Activated CD8-positive, alpha-beta T cell treated with anti-CD3 and anti-CD28 coated beads for 36 hours (primary cell): Measurements from ENCODE around the gene FOLR2. TPM values are rescaled to one million over a fixed set of nuclear protein-coding genes. Genes with fewer than 3 reads are reported as not detected.

ENCODE experiments used
- ATAC-seq: fragments of 200-7000 bp; cut with Tn5 transposase; one replicate; pipeline ENCODE4 v1.10.0; 2021; ENCODE audit warnings: mild to moderate bottlenecking, moderate library complexity
- CTCF ChIA-PET: fragments of 350-600 bp; sonication (Branson Sonifier 250); formaldehyde crosslinking; loops from one replicate; lab custom pipeline; 2021; ENCODE audit warnings: antibody characterized with exemption; lab: Charles Lee
- POLR2A ChIA-PET: fragments of 350-600 bp; sonication (Branson Sonifier 250); formaldehyde crosslinking; loops from one replicate; lab custom pipeline; 2021; ENCODE audit warnings: antibody characterized with exemption; lab: Charles Lee
- DNase-seq: peaks from one replicate; pipeline ENCODE4 v3.0.0-alpha.2; 2020
- H3K27ac Mint-ChIP-seq: one replicate; pipeline ENCODE4 v1.8.0; 2021; ENCODE audit warnings: mild to moderate bottlenecking, mixed read lengths
- H3K27me3 Mint-ChIP-seq: one replicate; pipeline ENCODE4 v1.8.0; 2021; ENCODE audit warnings: mixed read lengths
- H3K36me3 Mint-ChIP-seq: one replicate; pipeline ENCODE4 v1.8.0; 2021; ENCODE audit warnings: low read depth, mixed read lengths
- H3K4me1 Mint-ChIP-seq: one replicate; pipeline ENCODE4 v1.8.0; 2021; ENCODE audit warnings: low read depth, mixed read lengths
- H3K4me3 Mint-ChIP-seq: one replicate; pipeline ENCODE4 v1.8.0; 2021; ENCODE audit warnings: mild to moderate bottlenecking, moderate library complexity, mixed read lengths
- H3K9me3 Mint-ChIP-seq: one replicate; pipeline ENCODE4 v1.8.0; 2021; ENCODE audit warnings: mixed read lengths
- intact Hi-C: fragments of 100-400 bp; cut with micrococcal nuclease; formaldehyde crosslinking; loops from one replicate; pipeline ENCODE4 v1.10.0; 2022
- total RNA-seq, 2 experiments: library from RNA; stranded (reverse); gene quantifications; one replicate each; pipeline ENCODE4 v1.2.3, GENCODE V29; 2021
- TF ChIP-seq, protein P1 (sequence below): fragments of 200-600 bp; IDR thresholded peaks from one replicate; pipeline ENCODE4 v1.8.0; 2022; ENCODE audit warnings: antibody characterized with exemption, mild to moderate bottlenecking

FOLR2 gene
- total RNA-seq, 2 experiments from 2014 or later = not detected

DNA sequence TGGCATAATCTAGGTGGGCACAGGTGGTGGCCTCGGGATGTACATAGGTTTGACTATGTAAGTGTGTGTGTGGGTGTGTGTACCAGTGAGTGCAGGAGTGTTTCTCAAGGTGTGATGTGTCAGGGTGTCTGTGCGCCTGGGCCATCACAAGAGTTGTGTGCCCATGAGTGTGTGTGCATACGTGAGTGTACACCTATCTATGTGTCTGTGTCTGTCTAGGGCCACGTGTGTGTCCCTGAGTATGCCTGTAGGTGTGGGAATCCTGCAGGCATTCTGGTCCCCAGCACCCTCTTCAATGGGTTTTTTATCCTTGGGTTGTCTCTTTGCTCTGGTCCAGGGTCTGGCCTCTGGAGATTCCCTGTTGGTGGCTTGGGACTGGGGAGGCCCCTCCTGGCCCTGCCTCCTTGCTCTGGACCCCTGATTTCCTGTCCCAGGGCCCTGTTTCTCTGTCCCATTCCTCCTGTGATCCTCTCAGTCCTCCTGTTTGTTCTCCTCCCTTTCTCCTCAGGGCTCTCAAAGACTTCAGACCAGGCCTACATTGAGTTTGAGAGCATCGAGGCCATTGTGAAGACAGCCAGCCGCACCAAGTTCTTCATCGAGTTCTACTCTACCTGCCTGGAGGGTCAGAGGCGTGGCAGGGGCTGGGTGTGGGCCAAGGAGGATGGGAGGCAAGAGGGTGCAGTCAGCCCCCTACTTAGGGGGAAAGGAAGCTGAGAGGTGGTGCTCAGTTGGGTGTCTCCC, 17.3 kb downstream of the FOLR2 start:
- intact Hi-C loops = no loop called here
- Mint-ChIP-seq H3K4me3 (no peak overlapping the region), H3K9me3 (no peaks in the 10 kb centered on the region), H3K27me3 (peaks cover 2% of the 10 kb centered on the region), H3K4me1 (peaks cover 4% of the 10 kb centered on the region), H3K36me3 (peaks cover 14% of the 10 kb centered on the region), H3K27ac (no peak overlapping the region)
- no peak for ATAC-seq
- ChIA-PET POLR2A (interaction anchor here (0.9 kb wide), 1 partner anchor 9 kb away, joined by 3 read pairs; the partner anchor contains the start of gene INPPL1), CTCF (no interaction called here)
- TF ChIP-seq, protein P1, sequence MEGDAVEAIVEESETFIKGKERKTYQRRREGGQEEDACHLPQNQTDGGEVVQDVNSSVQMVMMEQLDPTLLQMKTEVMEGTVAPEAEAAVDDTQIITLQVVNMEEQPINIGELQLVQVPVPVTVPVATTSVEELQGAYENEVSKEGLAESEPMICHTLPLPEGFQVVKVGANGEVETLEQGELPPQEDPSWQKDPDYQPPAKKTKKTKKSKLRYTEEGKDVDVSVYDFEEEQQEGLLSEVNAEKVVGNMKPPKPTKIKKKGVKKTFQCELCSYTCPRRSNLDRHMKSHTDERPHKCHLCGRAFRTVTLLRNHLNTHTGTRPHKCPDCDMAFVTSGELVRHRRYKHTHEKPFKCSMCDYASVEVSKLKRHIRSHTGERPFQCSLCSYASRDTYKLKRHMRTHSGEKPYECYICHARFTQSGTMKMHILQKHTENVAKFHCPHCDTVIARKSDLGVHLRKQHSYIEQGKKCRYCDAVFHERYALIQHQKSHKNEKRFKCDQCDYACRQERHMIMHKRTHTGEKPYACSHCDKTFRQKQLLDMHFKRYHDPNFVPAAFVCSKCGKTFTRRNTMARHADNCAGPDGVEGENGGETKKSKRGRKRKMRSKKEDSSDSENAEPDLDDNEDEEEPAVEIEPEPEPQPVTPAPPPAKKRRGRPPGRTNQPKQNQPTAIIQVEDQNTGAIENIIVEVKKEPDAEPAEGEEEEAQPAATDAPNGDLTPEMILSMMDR = no peak
- no peak for DNase-seq

DNA sequence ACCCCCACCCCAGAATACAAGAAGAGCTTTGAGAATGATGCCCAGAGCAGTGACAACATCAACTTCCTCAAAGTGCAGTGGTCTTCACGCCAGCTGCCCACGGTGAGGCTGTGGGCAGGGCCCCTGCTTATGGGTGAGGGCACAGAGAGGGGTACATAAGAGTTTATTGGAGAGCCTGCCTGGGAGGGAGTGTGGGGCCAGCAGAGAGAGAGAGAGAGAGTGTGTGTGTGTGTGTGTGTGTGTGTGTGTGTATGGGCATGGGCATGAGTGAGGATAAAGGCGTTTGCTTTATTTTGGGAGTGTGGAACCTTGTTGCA, 17.9 kb downstream of the FOLR2 start:
- H3K27me3 Mint-ChIP-seq = peaks cover 6% of the 10 kb centered on the region
- peaks cover 6% of the 10 kb centered on the region for H3K4me1 Mint-ChIP-seq
- no peak for DNase-seq
- H3K4me3 Mint-ChIP-seq = no peak overlapping the region
- TF ChIP-seq, protein P1 = no peak
- POLR2A ChIA-PET = interaction anchor here (0.7 to 0.9 kb wide), 2 partner anchors 10 to 552 kb away, joined by 3 to 4 read pairs; partner anchors contain the start of gene INPPL1
- CTCF ChIA-PET = no interaction called here
- ATAC-seq = no peak
- intact Hi-C loops = no loop called here
- H3K9me3 Mint-ChIP-seq = no peaks in the 10 kb centered on the region
- H3K36me3 Mint-ChIP-seq = peaks cover 14% of the 10 kb centered on the region
- peak overlapping the region; percentile 9 for H3K27ac Mint-ChIP-seq

DNA sequence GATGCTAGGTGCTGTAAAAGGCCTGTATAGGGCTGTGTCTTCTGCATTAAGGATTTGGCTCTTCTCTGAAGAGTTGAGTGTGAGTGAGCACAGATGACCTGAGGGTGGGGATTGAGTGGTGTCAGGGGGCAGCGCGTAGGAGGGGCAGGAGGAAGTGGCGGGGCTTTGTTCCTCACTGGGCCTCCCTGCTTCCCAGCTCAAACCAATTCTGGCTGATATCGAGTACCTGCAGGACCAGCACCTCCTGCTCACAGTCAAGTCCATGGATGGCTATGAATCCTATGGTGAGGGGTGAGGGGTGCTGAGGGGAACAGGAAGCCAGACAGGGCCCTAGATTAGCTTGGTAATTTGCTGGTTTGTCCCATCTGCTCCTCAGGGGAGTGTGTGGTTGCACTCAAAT, 18.3 kb downstream of the FOLR2 start:
- Mint-ChIP-seq H3K36me3 (peaks cover 14% of the 10 kb centered on the region), H3K4me3 (no peak overlapping the region), H3K9me3 (no peaks in the 10 kb centered on the region), H3K4me1 (peaks cover 7% of the 10 kb centered on the region), H3K27me3 (peaks cover 7% of the 10 kb centered on the region), H3K27ac (no peak overlapping the region)
- intact Hi-C loops = no loop called here
- TF ChIP-seq, protein P1 = no peak
- ChIA-PET CTCF (interaction anchor here (4.2 kb wide), 1 partner anchor 9 kb away, joined by 23 read pairs; the partner anchor contains the start of gene INPPL1), POLR2A (interaction anchor here (0.7 to 3.8 kb wide), 3 partner anchors 9 to 552 kb away, joined by 3 to 17 read pairs (median 4); partner anchors contain the start of gene INPPL1)
- ATAC-seq (no peak), DNase-seq (no peak)

DNA sequence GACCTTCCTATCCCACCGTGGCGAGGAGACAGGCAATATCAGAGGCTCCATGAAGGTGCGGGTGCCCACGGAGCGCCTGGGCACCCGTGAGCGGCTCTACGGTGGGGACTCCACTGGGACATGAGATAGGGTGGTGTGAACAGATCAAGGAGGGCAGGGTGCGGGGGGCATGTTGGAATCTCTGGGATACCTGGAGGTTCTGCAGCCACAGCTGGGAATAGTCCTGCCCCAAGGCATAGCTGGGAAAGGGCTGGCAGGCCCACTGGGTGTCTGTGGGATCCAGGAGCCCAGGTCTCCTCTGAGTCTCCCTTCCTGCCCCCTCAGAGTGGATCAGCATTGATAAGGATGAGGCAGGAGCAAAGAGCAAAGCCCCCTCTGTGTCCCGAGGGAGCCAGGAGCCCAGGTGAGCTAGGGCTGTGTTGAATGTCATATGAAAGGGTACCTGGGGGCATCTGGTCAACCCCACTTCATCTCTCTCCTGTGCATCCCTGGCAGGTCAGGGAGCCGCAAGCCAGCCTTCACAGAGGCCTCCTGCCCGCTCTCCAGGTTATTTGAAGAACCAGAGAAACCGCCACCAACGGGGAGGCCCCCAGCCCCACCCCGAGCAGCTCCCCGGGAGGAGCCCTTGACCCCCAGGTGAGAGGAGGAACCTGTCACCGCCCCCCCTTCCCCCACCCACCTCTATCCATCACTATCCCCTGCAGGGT, 18.9 kb downstream of the FOLR2 start:
- peaks cover 11% of the 10 kb centered on the region for H3K27me3 Mint-ChIP-seq
- DNase-seq (no peak), ATAC-seq (no peak)
- no peaks in the 10 kb centered on the region for H3K9me3 Mint-ChIP-seq
- intact Hi-C loops = no loop called here
- TF ChIP-seq, protein P1 = no peak
- peaks cover 14% of the 10 kb centered on the region for H3K36me3 Mint-ChIP-seq
- H3K4me1 Mint-ChIP-seq = peaks cover 10% of the 10 kb centered on the region
- H3K4me3 Mint-ChIP-seq = no peak overlapping the region
- ChIA-PET POLR2A (interaction anchor here (3.8 kb wide), 1 partner anchor 10 kb away, joined by 17 read pairs; the partner anchor contains the start of gene INPPL1), CTCF (interaction anchor here (0.8 to 4.2 kb wide), 6 partner anchors 9 to 92 kb away, joined by 3 to 23 read pairs (median 5); partner anchors contain the start of genes INPPL1 and PHOX2A)
- no peak overlapping the region for H3K27ac Mint-ChIP-seq
